H1 (cell line): ENCODE results near the gene HELZ2. TPM values are rescaled to one million over a fixed set of nuclear protein-coding genes. Genes with fewer than 3 reads are reported as not detected.

ENCODE experiments used
- ASH2L ChIP-seq: fragments of 200-600, 300-600 bp; sonication (generic); IDR thresholded peaks from one replicate; pipeline ENCODE4 v1.7.1; 2017; ENCODE audit warnings: low read length
- JUND ChIP-seq: IDR thresholded peaks from 2 replicates; pipeline ENCODE4 v1.6.1; 2011; ENCODE audit warnings: mild to moderate bottlenecking, improper control_type of control experiment, low read length
- MAFK ChIP-seq: IDR thresholded peaks from 2 replicates; pipeline ENCODE4 v1.6.1; 2012; ENCODE audit warnings: low read depth, mild to moderate bottlenecking, improper control_type of control experiment, low read length
- POLR2AphosphoS5 ChIP-seq: IDR thresholded peaks from 2 replicates; pipeline ENCODE4 v1.6.1; 2011; ENCODE audit warnings: low read depth, low read length
- RAD21 ChIP-seq, 2 experiments: IDR thresholded peaks in 1 of 2; conservative IDR thresholded peaks in 1 of 2; 2 replicates each; pipeline ENCODE4 v1.6.1; 2011; ENCODE audit warnings: low read depth in 2 of 2, low read length in 2 of 2, improper control_type of control experiment in 1 of 2, inconsistent platforms in 1 of 2, mild to moderate bottlenecking in 1 of 2, moderate library complexity in 1 of 2
- SP1 ChIP-seq: IDR thresholded peaks from 2 replicates; pipeline ENCODE4 v1.6.1; 2011; ENCODE audit warnings: low read depth, low read length
- polyA plus RNA-seq, 7 experiments: library from polyadenylated mRNA; depleted of rRNA in 3 of 7; stranded (reverse) in 5 of 7; unstranded in 2 of 7; fragments of >200 nt in 5 of 7; fragments of 200-250 nt in 2 of 7; gene quantifications; 1 replicate in 5 of 7; 2 replicates in 1 of 7; 4 replicates in 1 of 7; pipeline versions ENCODE4 v1.2.1 to v1.2.3, GENCODE V29; 2011 to 2013; ENCODE audit warnings: missing spikeins in 2 of 7, mixed read lengths in 2 of 7
- total RNA-seq: library from RNA; stranded (reverse); fragmentation: NEBNext Ultra II Directional; extraction: Animal tissue kit (Norgen Biotek cat#: 25700); gene quantifications from 2 replicates; pipeline ENCODE4 v1.2.1, GENCODE V29; 2021

Gene HELZ2
- total and polyA plus RNA-seq, 2 of the 8 experiments (the other 6 are each of a cell fraction or from before 2014, with no cell fraction given) = 7.9 to 17.5 TPM

GRCh38 chr20:63549679-63550282 lies 24.3 kb downstream of the HELZ2 start (continued):
- TF ChIP-seq SP1 = no peak
- no peak for TF ChIP-seq POLR2AphosphoS5
- TF ChIP-seq ASH2L = no peak
- no peak for TF ChIP-seq MAFK
- no peak for TF ChIP-seq JUND
- no peak for TF ChIP-seq RAD21 (IDR thresholded peaks at IDR 0.05 in 1 of 2, conservative IDR thresholded peaks at IDR 0.05 in 1 of 2; ENCODE audit: low read depth in 2 of 2, low read length in 2 of 2)
